ENCODE data around the gene RAB3C. TPM values are rescaled to one million over a fixed set of nuclear protein-coding genes. Genes with fewer than 3 reads are reported as not detected.

The RAB3C gene
- total RNA-seq, 2 donors from 2014 or later: 0.41 to 2.8 TPM

- H3K4me3 ChIP-seq: no peak overlapping the region
- H3K4me1 ChIP-seq (ENCODE audit: control insufficient read depth in 1 of 2, low read depth in 2 of 2): no peaks in the 10 kb centered on the region
- no peaks in the 10 kb centered on the region for H3K9me3 ChIP-seq
- no peak for ATAC-seq (ENCODE audit: insufficient number of reproducible peaks, low FRiP score, low read depth)
- H3K27me3 ChIP-seq (replicated peaks; ENCODE audit: insufficient read depth): no peaks in the 10 kb centered on the region
- no peak for TF ChIP-seq CTCF (IDR thresholded peaks at IDR 0.05)
- H3K36me3 ChIP-seq: no peaks in the 10 kb centered on the region
- no peak overlapping the region for H3K27ac ChIP-seq
- no peak for DNase-seq (ENCODE audit: low spot score)
Observed at GRCh38 chr5:58675341-58675740, 92.5 kb downstream of the RAB3C start.

GRCh38 chr5:58677650-58678049, 94.8 kb downstream of the RAB3C start:
- no peak for ATAC-seq (ENCODE audit: insufficient number of reproducible peaks, low FRiP score, low read depth)
- DNase-seq (ENCODE audit: low spot score): no peak
- Histone ChIP-seq H3K27ac (no peak overlapping the region), H3K27me3 (replicated peaks; ENCODE audit: insufficient read depth) (no peaks in the 10 kb centered on the region), H3K4me3 (no peak overlapping the region), H3K36me3 (no peaks in the 10 kb centered on the region), H3K4me1 (ENCODE audit: control insufficient read depth in 1 of 2, low read depth in 2 of 2) (no peaks in the 10 kb centered on the region), H3K9me3 (no peaks in the 10 kb centered on the region)
- no peak for TF ChIP-seq CTCF (IDR thresholded peaks at IDR 0.05)

- Histone ChIP-seq H3K27ac (no peak overlapping the region), H3K9me3 (no peaks in the 10 kb centered on the region), H3K4me3 (no peak overlapping the region), H3K4me1 (ENCODE audit: control insufficient read depth in 1 of 2, low read depth in 2 of 2) (no peaks in the 10 kb centered on the region), H3K36me3 (no peaks in the 10 kb centered on the region), H3K27me3 (replicated peaks; ENCODE audit: insufficient read depth) (no peaks in the 10 kb centered on the region)
- DNase-seq (ENCODE audit: low spot score) (no peak), ATAC-seq (ENCODE audit: insufficient number of reproducible peaks, low FRiP score, low read depth) (no peak)
- no peak for TF ChIP-seq CTCF (IDR thresholded peaks at IDR 0.05)
Observed at GRCh38 chr5:58680503-58680902, 97.6 kb downstream of the RAB3C start.

GRCh38 chr5:58681943-58682342, 99.1 kb downstream of the RAB3C start:
- Histone ChIP-seq H3K27me3 (replicated peaks; ENCODE audit: insufficient read depth) (no peaks in the 10 kb centered on the region), H3K9me3 (no peaks in the 10 kb centered on the region), H3K4me1 (ENCODE audit: control insufficient read depth in 1 of 2, low read depth in 2 of 2) (no peaks in the 10 kb centered on the region), H3K36me3 (no peaks in the 10 kb centered on the region), H3K4me3 (no peak overlapping the region), H3K27ac (no peak overlapping the region)
- no peak for TF ChIP-seq CTCF (IDR thresholded peaks at IDR 0.05)
- DNase-seq (ENCODE audit: low spot score): no peak
- no peak for ATAC-seq (ENCODE audit: insufficient number of reproducible peaks, low FRiP score, low read depth)

GRCh38 chr5:58683567-58683966, 100.7 kb downstream of the RAB3C start:
- Histone ChIP-seq H3K9me3 (no peaks in the 10 kb centered on the region), H3K27me3 (replicated peaks; ENCODE audit: insufficient read depth) (no peaks in the 10 kb centered on the region), H3K27ac (no peak overlapping the region), H3K4me3 (no peak overlapping the region), H3K36me3 (no peaks in the 10 kb centered on the region), H3K4me1 (ENCODE audit: control insufficient read depth in 1 of 2, low read depth in 2 of 2) (no peaks in the 10 kb centered on the region)
- DNase-seq (ENCODE audit: low spot score): no peak
- ATAC-seq (ENCODE audit: insufficient number of reproducible peaks, low FRiP score, low read depth): no peak
- TF ChIP-seq CTCF (IDR thresholded peaks at IDR 0.05): no peak
